HG03103 (cell line): Measurements from ENCODE around the gene DMXL2.
A peak's percentile ranks its signal among the peaks of the same experiment; 100 is the strongest.
"Not testable (repeated sequence)": the region's sequence is repeated elsewhere in the genome, so short reads cannot be mapped to it uniquely, and the experiment has no call there.

ENCODE experiments used
- ATAC-seq: cut with Tn5 transposase; IDR thresholded peaks from one replicate; pipeline ENCODE4 v1.9.1; 2021; ENCODE audit warnings: low read depth; ENCODE audit not compliant: unreplicated experiment

Gene DMXL2, protein sequence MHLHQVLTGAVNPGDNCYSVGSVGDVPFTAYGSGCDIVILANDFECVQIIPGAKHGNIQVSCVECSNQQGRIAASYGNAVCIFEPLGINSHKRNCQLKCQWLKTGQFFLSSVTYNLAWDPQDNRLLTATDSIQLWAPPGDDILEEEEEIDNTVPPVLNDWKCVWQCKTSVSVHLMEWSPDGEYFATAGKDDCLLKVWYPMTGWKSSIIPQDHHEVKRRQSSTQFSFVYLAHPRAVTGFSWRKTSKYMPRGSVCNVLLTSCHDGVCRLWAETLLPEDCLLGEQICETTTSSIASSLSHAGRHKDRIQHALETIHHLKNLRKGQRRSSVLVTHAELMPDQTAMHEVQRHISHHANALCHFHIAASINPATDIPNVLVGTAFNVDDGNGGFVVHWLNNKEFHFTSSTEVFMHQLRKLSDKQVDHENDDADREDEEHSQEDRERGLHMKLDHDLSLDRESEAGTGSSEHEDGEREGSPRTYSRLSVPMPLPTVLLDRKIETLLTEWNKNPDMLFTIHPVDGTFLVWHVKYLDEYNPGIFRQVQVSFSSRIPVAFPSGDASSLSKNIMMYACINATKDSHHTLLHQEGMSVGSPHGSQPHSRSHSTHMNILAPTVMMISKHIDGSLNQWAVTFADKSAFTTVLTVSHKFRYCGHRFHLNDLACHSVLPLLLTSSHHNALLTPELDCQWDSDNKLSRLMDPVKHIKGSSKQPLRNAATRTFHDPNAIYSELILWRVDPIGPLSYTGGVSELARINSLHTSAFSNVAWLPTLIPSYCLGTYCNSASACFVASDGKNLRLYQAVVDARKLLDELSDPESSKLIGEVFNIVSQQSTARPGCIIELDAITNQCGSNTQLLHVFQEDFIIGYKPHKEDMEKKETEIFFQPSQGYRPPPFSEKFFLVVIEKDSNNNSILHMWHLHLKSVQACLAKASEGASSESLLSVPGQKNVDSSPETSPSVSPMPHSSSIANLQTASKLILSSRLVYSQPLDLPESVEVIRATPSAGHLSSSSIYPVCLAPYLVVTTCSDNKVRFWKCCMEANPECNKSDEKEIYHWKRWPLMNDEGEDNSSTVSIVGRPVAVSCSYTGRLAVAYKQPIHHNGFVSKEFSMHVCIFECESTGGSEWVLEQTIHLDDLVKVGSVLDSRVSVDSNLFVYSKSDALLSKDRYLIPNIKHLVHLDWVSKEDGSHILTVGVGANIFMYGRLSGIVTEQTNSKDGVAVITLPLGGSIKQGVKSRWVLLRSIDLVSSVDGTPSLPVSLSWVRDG (N-terminal part only)

DNA sequence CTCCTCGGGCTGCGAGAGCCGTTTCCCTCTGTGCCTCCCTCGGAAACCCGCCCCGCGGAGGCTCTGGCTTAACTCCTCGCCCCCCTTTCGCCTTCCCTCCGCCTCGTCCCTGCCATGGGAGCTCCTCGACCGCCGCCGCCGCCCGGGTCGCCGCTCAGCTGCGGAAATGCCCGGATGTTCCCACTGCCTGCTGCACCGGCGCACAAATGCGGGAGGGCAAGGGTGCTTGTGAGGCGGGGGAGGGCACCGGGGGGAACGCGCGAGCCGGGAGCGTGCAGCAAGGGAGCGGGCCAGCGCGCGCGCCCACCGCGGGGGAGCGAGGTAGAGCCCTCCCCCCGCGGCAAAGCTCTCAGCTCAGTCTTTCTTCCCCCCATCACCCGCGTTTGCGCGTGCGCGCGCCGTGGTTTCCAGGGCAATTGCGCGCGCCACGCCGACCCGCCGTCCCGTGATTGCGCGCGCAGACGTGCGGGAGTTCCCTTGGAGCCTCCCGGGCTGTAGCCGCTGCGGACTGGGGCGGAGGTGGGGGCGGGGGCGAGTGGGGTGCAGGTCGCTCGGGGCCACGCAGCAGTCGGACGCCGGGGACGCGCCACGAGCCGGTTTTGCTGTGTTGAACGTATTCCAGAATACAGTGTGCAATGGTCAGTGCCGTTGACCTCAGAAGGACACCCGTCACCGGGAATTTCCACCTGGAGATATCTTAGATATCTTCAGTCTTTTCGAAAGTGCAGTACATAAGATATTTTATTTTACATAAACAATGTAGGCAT lies at the start of gene DMXL2:
Gene DMXL2 (minus strand): TSS at position 168 of the 767 bp plus-strand sequence. CDS start 226 bp downstream, outside the sequence.
- ATAC-seq, result no peak

DNA sequence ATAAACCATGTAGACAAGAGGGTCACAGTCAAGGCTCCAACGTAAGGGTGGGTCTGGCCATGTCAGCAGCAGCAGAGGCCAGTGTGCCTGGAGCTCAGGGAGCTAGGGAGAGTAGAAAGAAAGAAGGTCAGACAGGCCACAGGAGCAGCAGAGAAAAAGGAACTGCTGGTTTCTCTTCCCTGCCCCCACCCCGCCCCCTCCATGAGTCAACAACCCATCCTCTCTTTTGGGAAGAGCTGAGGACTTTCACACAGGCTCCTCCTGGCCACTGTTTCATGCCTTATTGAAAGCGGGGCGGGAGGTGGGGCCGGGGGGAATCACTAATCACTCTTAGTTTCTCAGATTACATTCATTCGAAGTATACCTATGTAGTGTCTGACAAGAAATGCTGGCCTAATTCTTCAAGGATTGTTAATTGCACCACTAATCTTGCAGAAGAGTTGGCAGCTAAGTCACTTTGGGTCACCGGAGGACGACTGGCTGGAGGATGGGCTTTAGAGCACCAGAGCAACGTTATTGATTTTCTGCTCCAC lies 49.6 kb upstream of the DMXL2 start:
- ATAC-seq, result no peak

DNA sequence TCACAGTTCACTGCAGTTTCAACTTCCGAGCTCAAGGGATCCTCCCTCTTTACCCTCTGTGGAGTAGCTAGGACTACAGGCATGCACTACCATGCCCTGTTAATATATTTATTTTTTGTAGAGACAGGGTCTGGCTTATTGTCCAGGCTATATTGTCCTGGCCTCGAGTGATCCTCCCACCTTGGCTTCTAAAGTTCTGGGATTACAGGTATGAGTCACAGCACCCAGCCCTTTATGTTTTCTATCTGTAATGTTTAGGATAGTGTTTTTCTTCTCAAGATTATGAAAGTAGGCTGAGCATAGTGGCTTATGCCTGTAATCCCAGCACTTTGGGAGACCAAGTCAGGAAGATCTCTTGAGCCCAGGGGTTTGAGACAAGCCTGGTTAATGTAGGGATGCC lies 46.8 kb upstream of the DMXL2 start:
- no peak for ATAC-seq

DNA sequence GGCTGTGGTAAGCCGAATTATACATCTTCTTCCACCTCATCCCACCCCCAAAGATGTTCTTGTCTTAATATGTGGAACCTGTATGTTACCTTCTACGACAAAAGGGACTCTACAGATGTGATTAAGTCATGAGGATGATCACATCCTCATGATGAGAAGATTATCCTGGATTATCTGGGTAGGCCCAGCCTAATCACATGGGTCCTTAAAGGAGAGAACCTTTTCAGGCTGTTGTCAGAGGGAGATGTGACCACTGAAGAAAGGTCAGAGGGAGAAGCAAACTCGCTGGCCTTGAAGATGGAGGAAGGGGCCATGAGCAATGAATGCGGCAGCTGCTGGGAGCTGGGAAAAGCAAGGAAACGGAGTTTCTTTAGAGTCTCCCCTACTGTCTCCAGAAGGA lies 45.9 kb upstream of the DMXL2 start:
- no peak for ATAC-seq

DNA sequence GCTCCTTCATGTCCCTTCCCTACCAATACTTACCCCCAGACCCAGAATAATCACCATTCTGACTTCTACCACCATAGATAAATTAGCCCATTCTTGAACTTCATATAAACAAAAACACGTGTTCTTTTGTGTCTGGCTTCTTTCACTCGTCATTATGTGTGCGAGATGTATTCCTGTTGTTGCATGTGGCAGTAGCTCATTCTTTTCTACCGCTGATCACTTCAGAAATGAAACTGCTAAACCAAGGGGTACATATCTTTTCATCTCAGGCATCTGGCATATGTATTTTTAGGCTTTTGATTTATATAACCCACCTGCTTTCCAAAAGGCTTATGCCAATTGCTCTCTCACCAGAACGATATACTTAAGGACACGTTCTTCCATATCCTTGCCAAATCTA lies 44.9 kb upstream of the DMXL2 start:
- no peak for ATAC-seq

DNA sequence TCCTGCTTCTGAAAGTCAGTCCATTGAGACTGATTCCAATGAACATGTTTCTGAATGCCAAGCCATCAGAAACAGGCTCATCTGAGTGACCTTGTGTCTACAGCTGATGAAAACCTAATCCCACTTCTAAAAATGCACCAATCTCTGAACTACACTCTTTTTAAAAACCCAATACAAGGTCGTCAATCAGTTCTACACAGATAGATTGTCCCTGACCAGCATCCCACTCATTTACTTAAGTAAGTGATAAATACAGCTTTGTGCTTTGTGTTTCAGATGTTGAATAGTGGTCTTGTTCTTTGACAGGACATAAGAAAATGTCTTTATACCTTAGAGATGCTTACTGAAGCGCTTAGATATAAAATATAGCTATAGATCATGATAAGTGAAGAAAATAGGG lies 38.5 kb upstream of the DMXL2 start:
- no peak for ATAC-seq

DNA sequence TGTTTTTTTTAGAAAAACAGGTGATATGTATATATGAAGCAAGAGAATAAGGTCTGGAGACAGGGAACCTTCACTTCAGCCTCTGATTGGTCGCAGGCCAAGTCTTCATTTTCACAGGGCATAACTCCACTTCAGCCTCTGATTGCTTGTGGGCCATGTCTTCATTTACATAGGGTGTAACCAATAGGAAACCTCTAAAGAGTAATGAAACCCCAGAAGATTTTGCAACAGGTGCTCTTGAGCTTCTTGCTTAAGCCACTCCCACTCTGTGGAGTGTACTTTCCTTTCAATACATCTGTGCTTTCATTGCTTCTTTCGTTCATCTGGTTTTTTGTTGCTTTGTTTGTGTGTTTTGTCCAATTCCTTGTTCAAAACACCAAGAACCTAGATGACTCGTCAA lies 36.1 kb upstream of the DMXL2 start:
- no peak for ATAC-seq

DNA sequence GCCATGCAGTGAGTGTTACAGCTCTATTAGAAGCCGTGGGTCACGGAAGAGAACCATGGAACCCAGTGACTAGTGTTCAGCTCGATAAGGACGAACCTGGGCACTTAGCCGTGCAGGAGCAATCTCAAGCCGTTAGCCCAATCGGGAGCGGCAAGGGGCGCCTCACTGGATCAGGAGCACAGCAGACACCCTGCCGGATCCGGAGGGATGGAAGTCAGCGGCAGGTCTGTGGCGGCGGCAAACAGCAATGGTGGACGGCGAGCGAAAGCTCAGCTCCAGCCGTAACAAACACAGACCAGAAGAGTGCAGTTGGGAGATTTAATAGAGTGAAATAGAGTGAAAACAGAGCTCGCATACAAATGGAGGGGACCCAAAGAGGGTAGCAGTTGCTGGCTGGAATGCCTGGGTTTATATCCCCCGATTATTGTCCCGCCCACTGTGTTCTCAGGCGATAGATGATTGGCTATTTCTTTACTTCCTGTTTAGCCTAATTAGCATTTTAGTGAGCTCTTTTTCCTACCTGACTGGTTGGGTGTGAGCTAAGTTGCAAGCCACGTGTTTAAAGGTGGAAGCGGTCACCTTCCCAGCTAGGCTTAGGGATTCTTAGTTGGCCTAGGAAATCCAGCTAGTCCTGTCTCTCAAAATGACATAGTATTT lies 33.0 kb upstream of the DMXL2 start:
- ATAC-seq, result not testable (repeated sequence)

DNA sequence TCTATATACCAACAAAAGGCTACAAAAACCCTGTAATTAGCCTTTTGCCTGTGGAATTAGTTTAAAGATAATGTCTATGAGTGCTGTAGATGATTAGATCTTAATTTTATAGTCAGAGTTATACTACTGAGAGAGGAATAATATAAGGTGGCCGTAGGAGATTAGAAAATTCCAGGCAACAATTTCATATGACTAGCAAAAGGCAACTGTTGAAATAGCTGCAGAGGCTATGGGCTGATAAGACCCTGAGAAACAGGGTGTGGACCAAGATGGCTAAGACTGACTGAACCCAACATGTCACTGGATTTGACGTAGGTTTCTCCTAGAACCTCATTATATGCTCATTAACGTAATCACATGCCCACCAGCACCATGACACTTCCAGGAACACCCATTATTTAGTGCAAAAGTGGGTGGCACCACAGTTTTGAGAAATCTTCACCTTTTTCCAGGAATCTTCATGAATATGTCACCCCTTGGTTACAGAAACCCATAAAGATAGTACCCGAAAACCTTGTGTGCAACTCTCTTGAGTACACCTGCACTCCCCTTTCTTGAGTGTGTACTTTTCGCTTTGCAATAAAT lies 29.6 kb upstream of the DMXL2 start:
- ATAC-seq, result no peak

DNA sequence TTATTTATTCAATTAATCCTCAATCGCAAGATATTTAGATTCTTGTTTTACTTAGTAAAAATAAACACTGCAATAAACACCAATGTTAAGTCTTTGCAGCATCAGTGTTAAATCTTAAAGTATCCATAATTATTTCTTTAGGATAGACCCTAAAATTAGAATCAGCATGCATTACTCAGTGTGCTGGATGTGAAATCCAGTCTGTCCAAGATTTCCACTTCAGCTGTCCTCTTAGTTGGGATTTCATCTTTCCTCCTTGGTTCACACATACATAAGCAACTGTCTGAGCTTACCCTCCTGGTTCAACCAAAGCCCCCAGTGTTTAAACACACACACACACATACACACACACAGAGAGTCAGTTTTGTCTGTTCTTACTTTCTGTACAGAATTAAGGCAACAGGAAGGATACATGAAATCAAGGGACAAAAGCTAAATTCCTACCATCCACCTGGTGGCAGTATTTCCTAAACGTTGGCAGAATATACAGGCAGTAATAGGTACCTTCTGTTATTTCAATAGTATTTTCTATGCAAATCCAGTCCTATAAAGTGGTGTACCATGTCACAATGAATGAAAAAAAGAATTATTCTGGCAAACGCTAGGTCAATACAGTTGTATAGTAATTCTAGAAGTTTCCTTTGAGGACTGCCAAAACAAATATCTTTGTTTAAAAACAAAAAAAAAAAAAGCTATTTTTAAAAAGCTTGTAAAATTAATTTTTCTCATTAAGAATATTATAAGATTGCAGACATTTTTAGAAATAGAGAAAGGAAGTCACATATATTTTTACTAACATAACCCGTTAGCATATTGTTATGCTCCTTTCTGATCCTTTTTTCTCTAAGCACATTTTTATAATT lies 27.3 kb upstream of the DMXL2 start:
- ATAC-seq, result peak; percentile 76

DNA sequence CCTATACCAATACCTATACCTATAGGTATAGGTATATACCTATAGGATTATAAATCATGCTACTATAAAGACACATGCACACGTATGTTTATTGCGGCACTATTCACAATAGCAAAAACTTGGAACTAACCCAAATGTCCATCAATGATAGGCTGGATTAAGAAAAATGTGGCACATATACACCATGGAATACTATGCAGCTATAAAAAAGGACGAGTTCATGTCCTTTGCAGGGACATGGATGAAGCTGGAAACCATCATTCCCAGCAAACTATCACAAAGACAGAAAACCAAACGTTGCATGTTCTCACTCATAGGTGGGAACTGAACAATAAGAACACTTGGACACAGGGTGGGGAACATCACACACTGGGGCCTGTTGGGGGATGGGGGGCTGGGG lies 26.1 kb upstream of the DMXL2 start:
- not testable (repeated sequence) for ATAC-seq

DNA sequence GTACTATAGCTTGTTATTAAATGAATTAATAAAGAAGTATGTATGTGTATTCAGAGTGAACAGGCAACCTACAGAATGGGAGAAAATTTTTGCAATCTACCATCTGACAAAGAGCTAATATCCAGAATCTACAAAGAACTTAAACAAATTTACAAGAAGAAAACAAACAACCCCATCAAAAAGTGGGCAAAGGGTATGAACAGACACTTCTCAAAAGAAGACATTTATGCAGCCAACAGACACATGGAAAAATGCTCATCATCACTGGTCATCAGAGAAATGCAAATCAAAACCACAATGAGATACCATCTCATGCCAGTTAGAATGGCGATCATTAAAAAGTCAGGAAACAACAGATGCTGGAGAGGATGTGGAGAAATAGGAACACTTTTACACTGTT lies 25.5 kb upstream of the DMXL2 start:
- not testable (repeated sequence) for ATAC-seq

DNA sequence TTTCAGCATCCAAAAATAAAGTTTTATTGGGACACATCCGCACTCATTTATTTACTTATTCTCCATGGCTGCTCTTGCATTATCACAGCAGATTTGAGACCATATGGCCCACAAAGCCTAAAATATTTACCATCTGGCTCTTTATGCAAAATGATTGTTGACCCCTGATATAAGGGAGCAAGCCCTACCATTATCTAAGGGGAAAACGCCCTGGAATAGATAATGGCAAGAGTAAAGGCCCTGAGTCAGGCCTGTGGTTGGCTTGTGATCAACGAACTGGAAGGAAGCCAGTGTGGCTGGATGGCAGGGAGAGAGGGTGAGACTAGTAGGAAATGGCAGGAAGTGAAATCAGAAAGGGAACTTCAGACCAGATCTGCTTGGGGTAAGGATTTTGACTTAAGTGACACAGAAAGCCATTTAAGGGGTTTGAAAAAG lies 24.6 kb upstream of the DMXL2 start:
- ATAC-seq, result no peak

DNA sequence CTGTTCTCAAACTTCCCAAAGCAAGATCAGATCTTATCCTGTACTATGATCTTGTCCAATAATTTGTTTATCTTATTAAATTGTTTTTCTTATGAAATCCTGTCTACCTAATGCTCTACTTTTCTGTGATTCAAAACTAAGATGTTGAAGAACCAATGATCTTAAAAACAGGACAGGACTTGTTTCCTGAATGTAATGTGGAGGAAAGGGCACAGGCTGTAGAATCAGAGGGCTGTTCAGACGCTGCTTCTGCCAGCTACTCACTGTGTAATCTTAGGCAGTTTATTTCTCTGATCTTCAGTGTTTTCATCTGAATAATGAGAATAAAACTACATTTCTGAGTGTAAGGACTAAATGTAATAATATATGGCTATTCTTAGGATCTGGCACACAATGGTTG lies 20.1 kb upstream of the DMXL2 start:
- no peak for ATAC-seq

DNA sequence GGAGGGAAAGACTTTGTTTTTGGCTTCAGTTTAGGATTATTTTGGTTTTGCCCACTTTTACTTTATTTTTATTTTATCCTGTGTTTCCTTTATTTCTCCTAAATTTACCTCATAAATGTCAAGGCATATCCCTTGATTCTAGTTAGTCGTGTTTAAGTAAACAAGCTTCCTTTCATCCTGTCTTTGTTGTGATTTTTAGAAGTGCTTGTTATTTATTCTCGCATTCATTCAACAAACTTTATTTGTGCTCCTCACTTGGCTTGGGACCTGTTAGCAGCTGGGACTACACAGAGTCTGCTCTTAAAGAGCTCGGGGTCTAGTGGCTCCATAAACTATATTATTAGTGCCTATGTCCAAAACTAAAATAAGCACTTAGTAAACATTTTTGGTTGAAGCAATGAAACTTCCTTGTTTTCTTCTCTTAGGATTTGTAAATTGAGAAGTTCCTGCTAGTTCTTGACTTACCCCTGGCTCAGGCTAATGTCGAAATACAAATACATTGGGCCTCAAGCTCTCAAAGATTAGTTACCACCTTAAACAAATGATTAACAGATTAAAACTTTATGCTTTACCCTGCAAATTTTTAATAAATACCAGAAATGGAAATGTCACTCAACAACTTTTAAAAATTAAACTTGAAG lies 19.0 kb upstream of the DMXL2 start:
- no peak for ATAC-seq

DNA sequence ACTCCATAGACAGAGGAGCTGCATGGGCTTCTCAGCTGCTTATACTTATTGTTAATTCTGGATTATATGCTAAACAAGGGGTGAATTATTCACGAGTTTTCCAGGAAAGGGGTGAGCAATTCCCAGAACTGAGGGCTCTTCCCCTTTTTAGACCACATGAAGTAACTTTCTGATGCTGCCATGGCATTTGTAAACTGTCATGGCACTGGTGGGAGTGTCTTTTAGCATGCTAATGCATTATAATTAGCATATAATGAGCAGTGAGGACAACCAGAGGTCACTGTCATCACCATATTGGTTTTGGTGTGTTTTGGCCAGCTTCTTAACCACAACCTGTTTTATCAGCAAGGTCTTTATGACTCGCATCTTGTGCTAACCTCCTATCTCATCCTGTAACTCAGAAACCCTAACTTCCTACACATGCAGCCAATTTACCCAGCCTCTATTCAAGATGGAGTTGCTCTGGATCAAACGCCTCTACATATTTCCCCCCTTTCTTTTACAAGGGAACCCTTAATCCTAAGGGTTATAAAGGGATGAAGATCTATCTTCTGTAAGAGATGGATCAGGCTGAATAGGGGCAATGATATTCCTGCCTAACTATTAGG lies 12.1 kb upstream of the DMXL2 start:
- ATAC-seq, result no peak

DNA sequence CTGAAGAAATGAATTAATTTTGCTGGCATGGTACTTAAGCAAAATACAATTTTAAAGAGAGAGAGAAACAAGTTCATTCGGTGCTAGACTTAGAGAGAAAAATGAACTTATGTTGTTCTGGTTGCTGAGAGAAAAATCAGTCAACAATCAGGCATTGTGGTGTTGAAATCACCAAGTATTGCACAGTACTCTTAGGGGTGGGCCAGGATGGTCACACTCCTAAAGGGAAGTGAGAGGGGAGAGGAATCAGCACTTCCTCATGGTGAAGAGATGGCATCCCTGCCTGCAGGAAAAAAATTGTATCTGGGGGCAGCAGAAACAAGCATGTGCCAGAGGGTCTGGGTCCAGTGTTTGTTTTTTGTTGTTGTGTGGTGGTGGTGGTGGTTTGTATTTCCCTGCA lies 7.0 kb upstream of the DMXL2 start:
- no peak for ATAC-seq
